ENCODE results near the gene TMBIM1. TPM values are rescaled to one million over a fixed set of nuclear protein-coding genes. Genes with fewer than 3 reads are reported as not detected.

TMBIM1 gene
- total RNA-seq, 4 donors from 2014 or later = 234 to 370 (median 319) TPM

DNA sequence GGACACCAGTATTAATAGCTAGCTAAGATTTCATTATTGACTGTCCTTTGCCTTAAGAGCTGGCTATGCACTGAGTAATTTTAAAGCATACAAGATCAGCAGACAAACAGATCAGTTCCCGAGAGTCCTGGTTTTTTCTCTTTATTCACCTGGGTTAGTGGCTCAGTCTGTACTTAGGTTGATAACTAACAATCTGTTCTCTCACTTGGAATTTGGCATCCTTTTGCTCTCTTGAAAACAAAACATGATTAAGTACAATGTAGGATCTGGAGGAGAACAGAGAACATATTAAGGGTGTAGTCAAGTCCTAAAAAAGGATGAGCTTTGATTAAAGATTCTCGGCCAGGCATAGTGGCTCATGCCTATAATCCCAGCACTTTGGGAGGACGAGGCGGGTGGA, 58.8 kb downstream of the TMBIM1 start:
- Histone ChIP-seq H3K27me3 (no peaks in the 10 kb centered on the region), H3K9me3 (no peaks in the 10 kb centered on the region), H3K27ac (no peak overlapping the region), H3K36me3 (peaks cover 90% of the 10 kb centered on the region), H3K4me1 (peaks cover 25% of the 10 kb centered on the region), H3K4me3 (no peak overlapping the region)
- 93% methylated on average over 4 of the region's 4 CpGs for WGBS
- DNase-seq (ENCODE audit: low spot score in 2 of 2) = no peak
- TF ChIP-seq POLR2A (IDR thresholded peaks at IDR 0.05) (no peak), EP300 (IDR thresholded peaks at IDR 0.05) (no peak)
- TF ChIP-seq, protein P1, sequence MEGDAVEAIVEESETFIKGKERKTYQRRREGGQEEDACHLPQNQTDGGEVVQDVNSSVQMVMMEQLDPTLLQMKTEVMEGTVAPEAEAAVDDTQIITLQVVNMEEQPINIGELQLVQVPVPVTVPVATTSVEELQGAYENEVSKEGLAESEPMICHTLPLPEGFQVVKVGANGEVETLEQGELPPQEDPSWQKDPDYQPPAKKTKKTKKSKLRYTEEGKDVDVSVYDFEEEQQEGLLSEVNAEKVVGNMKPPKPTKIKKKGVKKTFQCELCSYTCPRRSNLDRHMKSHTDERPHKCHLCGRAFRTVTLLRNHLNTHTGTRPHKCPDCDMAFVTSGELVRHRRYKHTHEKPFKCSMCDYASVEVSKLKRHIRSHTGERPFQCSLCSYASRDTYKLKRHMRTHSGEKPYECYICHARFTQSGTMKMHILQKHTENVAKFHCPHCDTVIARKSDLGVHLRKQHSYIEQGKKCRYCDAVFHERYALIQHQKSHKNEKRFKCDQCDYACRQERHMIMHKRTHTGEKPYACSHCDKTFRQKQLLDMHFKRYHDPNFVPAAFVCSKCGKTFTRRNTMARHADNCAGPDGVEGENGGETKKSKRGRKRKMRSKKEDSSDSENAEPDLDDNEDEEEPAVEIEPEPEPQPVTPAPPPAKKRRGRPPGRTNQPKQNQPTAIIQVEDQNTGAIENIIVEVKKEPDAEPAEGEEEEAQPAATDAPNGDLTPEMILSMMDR (IDR thresholded peaks at IDR 0.05) = no peak

DNA sequence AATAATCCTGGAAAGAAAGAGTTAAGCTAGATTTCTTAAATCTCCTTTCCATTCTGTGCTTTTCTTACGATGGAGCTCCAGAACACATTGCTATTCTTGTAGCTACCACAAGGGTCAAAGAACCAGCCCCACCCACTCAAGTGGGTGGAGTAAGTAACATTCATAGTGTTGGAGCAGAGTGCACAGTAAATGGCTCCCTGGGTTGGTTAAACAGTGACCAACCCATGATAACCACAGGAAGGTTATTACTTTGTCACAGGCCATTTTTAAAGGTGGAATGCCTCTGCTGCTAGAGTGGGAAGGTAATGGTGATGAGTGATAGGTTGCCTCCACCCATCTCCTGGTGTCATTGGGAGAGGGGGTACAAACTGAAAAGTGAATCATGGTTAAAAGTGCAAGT, 61.4 kb downstream of the TMBIM1 start:
- Histone ChIP-seq H3K27ac (no peak overlapping the region), H3K4me3 (no peak overlapping the region), H3K9me3 (no peaks in the 10 kb centered on the region), H3K36me3 (peaks cover 89% of the 10 kb centered on the region), H3K27me3 (no peaks in the 10 kb centered on the region), H3K4me1 (peaks cover 31% of the 10 kb centered on the region)
- no peak for TF ChIP-seq EP300 (IDR thresholded peaks at IDR 0.05)
- TF ChIP-seq, protein P1 (IDR thresholded peaks at IDR 0.05) = peak in 1 of 2 donors; percentile 12
- DNase-seq (ENCODE audit: low spot score in 2 of 2) = no peak
- 7% methylated on average over 1 of the region's 1 CpG for WGBS

DNA sequence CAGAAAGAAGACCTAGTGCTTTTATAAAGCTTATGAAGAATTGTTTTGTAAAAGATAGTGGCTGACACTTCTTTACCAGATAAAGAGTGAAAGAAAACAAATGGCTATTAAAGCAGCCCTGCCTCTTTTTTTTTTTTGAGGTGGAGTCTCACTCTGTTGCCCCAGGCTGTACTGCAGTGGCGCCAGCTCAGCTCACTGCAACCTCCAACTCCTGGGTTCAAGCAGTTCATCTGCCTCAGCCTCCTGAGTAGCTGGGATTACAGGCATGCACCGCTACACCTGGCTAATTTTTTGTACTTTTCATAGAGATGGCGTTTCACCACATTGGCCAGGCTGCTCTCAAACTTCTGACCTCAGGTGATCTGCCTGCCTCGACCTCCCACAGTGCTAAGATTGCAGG, 62.5 kb downstream of the TMBIM1 start:
- Histone ChIP-seq H3K27me3 (no peaks in the 10 kb centered on the region), H3K9me3 (no peaks in the 10 kb centered on the region), H3K27ac (peak overlapping the region; percentile 14), H3K4me1 (peaks cover 34% of the 10 kb centered on the region), H3K4me3 (no peak overlapping the region), H3K36me3 (peaks cover 89% of the 10 kb centered on the region)
- TF ChIP-seq POLR2A (IDR thresholded peaks at IDR 0.05) (no peak), EP300 (IDR thresholded peaks at IDR 0.05) (no peak), POLR2AphosphoS5 (IDR thresholded peaks at IDR 0.05) (no peak)
- TF ChIP-seq, protein P1 (IDR thresholded peaks at IDR 0.05) = no peak
- no peak for DNase-seq (ENCODE audit: low spot score in 2 of 2)
- 45% methylated on average over 4 of the region's 4 CpGs for WGBS

DNA sequence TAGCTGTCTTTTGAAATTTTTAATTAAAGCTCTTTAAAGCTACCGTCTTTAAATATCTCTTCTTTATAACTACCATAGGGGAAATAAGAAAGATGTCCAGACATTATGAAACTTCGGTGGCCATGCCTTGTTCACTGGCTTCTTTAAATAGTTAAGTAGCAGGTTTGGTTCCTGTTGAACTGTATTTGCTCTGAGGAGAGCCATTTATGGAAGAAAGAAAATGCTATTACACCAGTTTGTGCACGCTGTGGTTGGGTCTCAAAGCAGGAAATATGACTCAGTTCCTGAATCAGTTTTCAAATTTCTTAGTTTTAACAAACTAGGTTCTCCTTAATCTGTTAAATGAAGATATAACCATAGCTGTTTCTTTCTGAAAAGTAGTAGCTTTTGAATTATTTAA, 63.1 kb downstream of the TMBIM1 start:
- H3K9me3 ChIP-seq = no peaks in the 10 kb centered on the region
- WGBS = 25% methylated on average over 3 of the region's 3 CpGs
- peak overlapping the region; percentile 14 for H3K27ac ChIP-seq
- TF ChIP-seq POLR2AphosphoS5 (IDR thresholded peaks at IDR 0.05) = no peak
- no peak for TF ChIP-seq POLR2A (IDR thresholded peaks at IDR 0.05)
- no peak for TF ChIP-seq EP300 (IDR thresholded peaks at IDR 0.05)
- TF ChIP-seq, protein P1 (IDR thresholded peaks at IDR 0.05) = no peak
- DNase-seq (ENCODE audit: low spot score in 2 of 2) = no peak
- H3K4me3 ChIP-seq = no peak overlapping the region
- peaks cover 89% of the 10 kb centered on the region for H3K36me3 ChIP-seq
- no peaks in the 10 kb centered on the region for H3K27me3 ChIP-seq
- peaks cover 34% of the 10 kb centered on the region for H3K4me1 ChIP-seq

DNA sequence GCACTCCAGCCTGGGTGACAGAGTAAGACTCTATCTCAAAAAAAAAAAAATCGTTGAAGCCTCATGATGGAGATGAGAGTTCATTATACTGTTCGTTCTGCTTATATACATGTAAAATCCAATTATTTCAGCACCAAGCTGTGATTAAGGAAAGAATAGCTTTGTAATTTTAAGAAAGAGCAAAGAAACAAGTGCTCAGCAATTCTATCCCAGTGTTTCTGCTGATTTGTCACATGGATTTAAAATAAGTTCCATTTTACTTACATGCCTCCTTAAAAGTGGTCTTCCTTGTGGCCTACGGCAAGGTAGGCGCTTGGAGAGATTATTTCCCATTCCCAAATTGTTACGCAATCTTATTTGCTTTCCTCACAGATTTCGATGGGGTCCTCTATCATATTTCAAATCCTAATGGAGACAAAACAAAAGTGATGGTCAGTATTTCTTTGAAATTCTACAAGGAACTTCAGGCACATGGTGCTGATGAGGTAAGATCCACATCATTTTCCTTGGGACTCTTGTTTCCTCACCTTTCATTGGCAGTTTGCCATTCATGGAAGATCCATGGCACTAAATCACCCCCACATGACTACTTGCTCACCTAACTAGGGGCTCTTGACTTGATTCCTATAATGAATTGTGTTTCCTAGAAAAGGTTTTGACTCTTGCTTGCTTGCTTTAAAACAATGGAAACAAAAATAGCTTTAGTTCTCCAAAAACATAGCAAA, 63.8 kb downstream of the TMBIM1 start:
- DNase-seq (ENCODE audit: low spot score in 2 of 2) = no peak
- H3K27ac ChIP-seq = no peak overlapping the region
- no peaks in the 10 kb centered on the region for H3K27me3 ChIP-seq
- H3K4me1 ChIP-seq = peaks cover 40% of the 10 kb centered on the region
- 89% methylated on average over 6 of the region's 6 CpGs for WGBS
- H3K4me3 ChIP-seq = no peak overlapping the region
- H3K9me3 ChIP-seq = no peaks in the 10 kb centered on the region
- TF ChIP-seq POLR2A (IDR thresholded peaks at IDR 0.05) = no peak
- TF ChIP-seq EP300 (IDR thresholded peaks at IDR 0.05) = no peak
- no peak for TF ChIP-seq POLR2AphosphoS5 (IDR thresholded peaks at IDR 0.05)
- TF ChIP-seq, protein P1 (IDR thresholded peaks at IDR 0.05) = no peak
- peaks cover 86% of the 10 kb centered on the region for H3K36me3 ChIP-seq
